Pancreas (tissue), 10 donors: ENCODE results near the gene NAGA. TPM values are rescaled to one million over a fixed set of nuclear protein-coding genes. Genes with fewer than 3 reads are reported as not detected.
A peak's percentile ranks its signal among the peaks of the same experiment; 100 is the strongest.

Experiments used
- ATAC-seq, 4 donors: fragments of 200-7000 bp; cut with Tn5 transposase; one replicate each; pipeline versions ENCODE4 v1.8.0 to v1.9.1; 2020; ENCODE audit warnings: mild to moderate bottlenecking in 4 of 4, moderate library complexity in 4 of 4
- DNase-seq, 6 donors: peaks; one replicate each; pipeline ENCODE4 v3.0.0-alpha.2; 2020
- FAIRE-seq: peaks from 2 replicates; lab custom pipeline; 2012; peaks lifted over from hg19 to GRCh38; lab: Jason Lieb, UNC
- H3K27ac ChIP-seq, 4 donors: fragments of 200-600 bp; sonication (generic); 1 replicate in 3 of 4; 2 replicates in 1 of 4; pipeline versions ENCODE4 v1.5.0 to v1.8.0; 2020
- H3K27me3 ChIP-seq, 4 donors: fragments of 200-600 bp; one replicate each; pipeline ENCODE4 v1.8.0; 2021
- H3K36me3 ChIP-seq, 3 donors: fragments of 200-600 bp; sonication (generic) in 1 of 3; one replicate each; pipeline versions ENCODE4 v1.5.0 to v1.8.0; 2020 to 2021
- H3K4me1 ChIP-seq, 3 donors: fragments of 200-600 bp; one replicate each; pipeline ENCODE4 v1.8.0; 2021
- H3K4me3 ChIP-seq, 4 donors: fragments of 200-600 bp; sonication (generic) in 2 of 4; one replicate each; pipeline versions ENCODE4 v1.5.0 to v1.8.0; 2020 to 2021
- H3K9me3 ChIP-seq, 4 donors: fragments of 200-600 bp; one replicate each; pipeline ENCODE4 v1.8.0; 2021
- CTCF ChIP-seq, 4 donors: fragments of 200-600 bp; sonication (generic) in 3 of 4; IDR thresholded peaks; one replicate each; pipeline versions ENCODE4 v1.5.0 to v1.8.0; 2021; ENCODE audit warnings: antibody characterized with exemption in 4 of 4
- WGBS, 2 donors: extraction: QIAGEN DNeasy Blood & Tissue Kit; methylation state at CpG; one replicate each; pipeline ENCODE4 v1.1.7; 2013; 5-methylcytosine and 5-hydroxymethylcytosine counted together
- intact Hi-C, 3 donors: fragments of 100-400 bp; cut with DNase I; formaldehyde crosslinking; loops; one replicate each; pipeline versions ENCODE4 v1.11.1 to v1.14.2; 2022
- polyA plus RNA-seq, 2 donors: library from polyadenylated mRNA; stranded (reverse); fragments of 200-250 nt; gene quantifications; one replicate each; pipeline ENCODE4 v1.2.3, GENCODE V29; 2013
- total RNA-seq, 6 donors: library from RNA; stranded (reverse); fragmentation: NEBNext Ultra II Directional in 4 of 6; extraction: Animal tissue kit (Norgen Biotek cat#: 25700) in 4 of 6; gene quantifications; one replicate each; pipeline versions ENCODE4 v1.2.1 to v1.2.4, GENCODE V29; 2021 to 2023
- donor health status: healthy with polysubstance abuse.
- donor health status: DM: no; HTN: no; CAD: no; lungs with moderate emphysema.
- donor health status: DM: no; HTN: no; CAD: no.
- donor health status: control.
- donor health status: control.
- donor health status: Bipolar disorder and iron deficiency.
- donor health status: DM: yes; HTN: yes; CAD: no.
- donor health status: DM: no; HTN: no; CAD: no.
- donor health status: DM: no; HTN: no; CAD: no.
- donor health status: DM: yes; HTN: yes; CAD: no.

Gene NAGA
- total and polyA plus RNA-seq, 8 donors, result 3.1 to 13.9 (median 5.7) TPM

- peak within 1 kb of the TSS; percentile 92 to 98 (median 94) for H3K27ac ChIP-seq
- DNase-seq, result peak; percentile 97 to 99 (median 99)
- H3K27me3 ChIP-seq, result no peaks in the 10 kb centered on the region
- peak; percentile 92 to 97 (median 94) for ATAC-seq
- 0% methylated on average over 68 to 71 of the region's 71 CpGs for WGBS, 2 donors
- H3K36me3 ChIP-seq, result peaks cover 2 to 6% (median 3%) of the 10 kb centered on the region in 3 donors
- TF ChIP-seq CTCF (IDR thresholded peaks at IDR 0.05), result peak; percentile 68 to 90 (median 82)
- H3K4me3 ChIP-seq, result peak within 1 kb of the TSS; percentile 62 to 89 (median 74)
- intact Hi-C loops, result loop anchor here in 1 of 3 donors (10.0 kb wide), 1 partner anchor 344 kb away; the partner anchor contains the start of gene NFAM1
- H3K9me3 ChIP-seq, result no peaks in the 10 kb centered on the region
- peaks cover 0 to 15% (median 5%) of the 10 kb centered on the region in 3 donors for H3K4me1 ChIP-seq
- FAIRE-seq, result peak; percentile 91
These were observed 20.2 kb upstream of the NAGA start, which contains the start of gene NDUFA6 for GRCh38 chr22:42090596-42091454. Gene NDUFA6, minus strand, starts transcription at chr22:42090772. Its CDS starts 28 bp downstream, at chr22:42090744.

- 51 to 52% methylated on average over 6 of the region's 6 CpGs for WGBS, 2 donors
- H3K4me1 ChIP-seq, result peaks cover under 1 to 13% (median 5%) of the 10 kb centered on the region in 3 donors
These were observed 15.4 kb upstream of the NAGA start for GRCh38 chr22:42086051-42086450.

DNA sequence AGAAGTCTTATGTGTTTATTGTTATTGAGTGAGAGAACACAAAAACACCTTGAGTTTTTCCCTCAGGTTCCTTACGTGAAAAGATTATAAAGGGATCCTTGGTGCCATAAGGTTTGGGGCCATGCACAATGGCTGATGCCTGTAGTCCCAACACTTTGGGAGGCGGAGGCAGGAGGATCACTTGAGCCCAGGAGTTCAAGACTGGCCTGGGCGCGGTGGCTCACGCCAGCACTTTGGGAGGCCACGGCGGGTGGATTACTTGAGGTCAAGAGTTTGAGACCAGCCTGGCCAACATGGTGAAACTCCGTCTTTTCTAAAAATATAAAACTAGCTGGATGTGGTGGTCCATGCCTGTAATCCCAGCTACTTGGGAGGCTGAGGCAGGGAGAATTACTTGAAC lies 14.3 kb upstream of the NAGA start:
- intact Hi-C loops, result no loop called here
- no peak overlapping the region for H3K4me3 ChIP-seq
- no peaks in the 10 kb centered on the region for H3K9me3 ChIP-seq
- no peak overlapping the region for H3K27ac ChIP-seq
- ATAC-seq (no peak), FAIRE-seq (no peak), DNase-seq (peak in 1 of 6 donors; percentile 8)
- peaks cover 3 to 14% (median 10%) of the 10 kb centered on the region in 3 donors for H3K4me1 ChIP-seq
- WGBS, 2 donors, result 95% methylated on average over 8 of the region's 8 CpGs
- H3K36me3 ChIP-seq, result peaks cover 3 to 32% (median 15%) of the 10 kb centered on the region in 3 donors
- no peaks in the 10 kb centered on the region for H3K27me3 ChIP-seq
- no peak for TF ChIP-seq CTCF (IDR thresholded peaks at IDR 0.05)

More at GRCh38 chr22:42086051-42086450, 15.4 kb upstream of the NAGA start:
- ATAC-seq, result no peak
- no peaks in the 10 kb centered on the region for H3K27me3 ChIP-seq
- H3K36me3 ChIP-seq, result peaks cover 3 to 32% (median 15%) of the 10 kb centered on the region in 3 donors
- H3K9me3 ChIP-seq, result no peaks in the 10 kb centered on the region
- H3K4me3 ChIP-seq, result no peak overlapping the region
- intact Hi-C loops, result no loop called here
- H3K27ac ChIP-seq, result no peak overlapping the region
- peak in 1 of 6 donors; percentile 5 for DNase-seq
- TF ChIP-seq CTCF (IDR thresholded peaks at IDR 0.05), result no peak
- no peak for FAIRE-seq

GRCh38 chr22:42083119-42083518 lies 12.5 kb upstream of the NAGA start:
- FAIRE-seq (no peak), ATAC-seq (no peak)
- peaks cover 3 to 32% (median 15%) of the 10 kb centered on the region in 3 donors for H3K36me3 ChIP-seq

More at GRCh38 chr22:42083119-42083518, 12.5 kb upstream of the NAGA start:
- Histone ChIP-seq H3K4me3 (no peak overlapping the region), H3K27ac (no peak overlapping the region), H3K27me3 (no peaks in the 10 kb centered on the region), H3K9me3 (no peaks in the 10 kb centered on the region), H3K4me1 (peaks cover 10 to 19% (median 16%) of the 10 kb centered on the region in 3 donors)
- WGBS, 2 donors, result 91 to 92% methylated on average over 4 of the region's 4 CpGs
- intact Hi-C loops, result no loop called here
- no peak for TF ChIP-seq CTCF (IDR thresholded peaks at IDR 0.05)
- DNase-seq, result no peak
